Mammary microvascular endothelial cell (primary cell): Measurements from ENCODE around the gene LIPH. TPM values are rescaled to one million over a fixed set of nuclear protein-coding genes. Genes with fewer than 3 reads are reported as not detected.

Experiments
- total RNA-seq: library from RNA; depleted of rRNA; stranded (reverse); fragments of >200 nt; gene quantifications from 2 replicates; pipeline ENCODE4 v1.2.3, GENCODE V29; 2015

The LIPH gene
- not detected in 2 replicates for total RNA-seq

GRCh38 chr3:185552358-185552877 is at the start of gene LIPH:
TSS of gene LIPH (minus strand) at chr3:185552588. CDS start at chr3:185552471, 117 bp downstream.

GRCh38 chr3:185585859-185586685 is 33.7 kb upstream of the LIPH start, which contains the start of gene SENP2:
TSS of gene SENP2 (plus strand) at chr3:185586295. CDS start at chr3:185586414, 119 bp downstream.

GRCh38 chr3:185498503-185499396 is 53.6 kb downstream of the LIPH start, which contains the start of gene TMEM41A:
TSS of gene TMEM41A (minus strand) at chr3:185499035. CDS start at chr3:185498961, 74 bp downstream.

Other genes with a start within 250 kb of the LIPH start
- 17.9 and 19.6 TPM in 2 replicates for gene MAP3K13, start 189.5 kb downstream of the LIPH start, total RNA-seq
- gene TMEM41A, start 53.6 kb downstream of the LIPH start, total RNA-seq: 8.8 and 11.9 TPM in 2 replicates
- gene SENP2, start 33.7 kb upstream of the LIPH start, total RNA-seq: 15.3 and 27.6 TPM in 2 replicates